Adrenal gland (tissue), 12 donors: Measurements from ENCODE around the gene ESRRB. TPM values are rescaled to one million over a fixed set of nuclear protein-coding genes. Genes with fewer than 3 reads are reported as not detected.

Source experiments
- DNase-seq, 7 donors: peaks; one replicate each; pipeline ENCODE4 v3.0.0-alpha.2; 2019 to 2020
- H3K27ac ChIP-seq, 5 donors: fragments of 200-600 bp; sonication (generic) in 4 of 5; 1 replicate in 3 of 5; 2 replicates in 2 of 5; pipeline versions ENCODE4 v1.5.1 to v1.8.0; 2016 to 2020; ENCODE audit warnings: mild to moderate bottlenecking in 1 of 5
- H3K27me3 ChIP-seq: fragments of 200-600 bp; 2 replicates; pipeline ENCODE4 v1.8.0; 2021
- H3K36me3 ChIP-seq, 2 donors: fragments of 200-600 bp; replicated peaks in 1 of 2; 1 replicate in 1 of 2; 2 replicates in 1 of 2; pipeline versions ENCODE4 v1.5.1 to v1.8.0; 2018 to 2022
- H3K4me1 ChIP-seq, 2 donors: fragments of 200-600 bp; replicated peaks in 1 of 2; 1 replicate in 1 of 2; 2 replicates in 1 of 2; pipeline versions ENCODE4 v1.5.1 to v1.8.0; 2018 to 2021
- H3K4me3 ChIP-seq, 4 donors: fragments of 200-600 bp; sonication (generic) in 3 of 4; one replicate each; pipeline ENCODE4 v1.5.1; 2016 to 2018
- H3K9me3 ChIP-seq, 3 donors: fragments of 200-600 bp; sonication (generic) in 1 of 3; replicated peaks in 1 of 3; 1 replicate in 2 of 3; 2 replicates in 1 of 3; pipeline versions ENCODE4 v1.5.1 to v1.8.0; 2016 to 2021
- CTCF ChIP-seq, 6 experiments: fragments of 450-650 bp in 4 of 6; fragments of 200-600 bp in 2 of 6; sonication (generic) in 1 of 6; IDR thresholded peaks; 1 replicate in 5 of 6; 2 replicates in 1 of 6; pipeline versions ENCODE4 v1.5.1 to v1.8.0; 2016 to 2021; ENCODE audit warnings: antibody characterized with exemption in 6 of 6, mild to moderate bottlenecking in 2 of 6, moderate library complexity in 1 of 6
- POLR2A ChIP-seq, 2 donors: fragments of 450-650 bp; IDR thresholded peaks; one replicate each; pipeline ENCODE4 v1.6.1; 2017; ENCODE audit warnings: antibody characterized with exemption in 2 of 2, mild to moderate bottlenecking in 2 of 2, moderate library complexity in 1 of 2
- whole genome bisulfite sequencing, 4 donors: extraction: QIAGEN DNeasy Blood & Tissue Kit in 2 of 4; methylation state at CpG; one replicate each; pipeline versions ENCODE4 v1.1.5 to v1.1.7; 2013 to 2017; 5-methylcytosine and 5-hydroxymethylcytosine counted together
- intact Hi-C, 2 donors: fragments of 100-400 bp; cut with DNase I; formaldehyde crosslinking; loops; one replicate each; pipeline versions ENCODE4 v1.14.1 to v1.15.0; 2022 to 2023
- polyA plus RNA-seq, 3 donors: library from polyadenylated mRNA; stranded (reverse); fragments of 200-250 nt in 2 of 3; fragments of 350-450 nt in 1 of 3; fragmentation: Illumina TruSeq in 1 of 3; extraction: RNeasy Lipid Tissue Mini Kit (QIAGEN cat#74804) in 1 of 3; gene quantifications; one replicate each; pipeline ENCODE4 v1.2.3, GENCODE V29; 2013 to 2014
- total RNA-seq, 9 donors: library from RNA; depleted of rRNA in 4 of 9; stranded (reverse); fragments of >200 nt in 4 of 9; fragments of 120-200 nt in 1 of 9; fragmentation: NEBNext Ultra II Directional in 1 of 9; extraction: Animal tissue kit (Norgen Biotek cat#: 25700) in 1 of 9; gene quantifications; one replicate each; pipeline versions ENCODE4 v1.1.0 to v1.2.4, GENCODE V29; 2013 to 2023
- donor health status: healthy with polysubstance abuse.
- donor health status: Bipolar disorder and iron deficiency.
- donor health status: DM: yes; HTN: yes; CAD: no.
- donor health status: DM: no; HTN: no; CAD: no.
- donor health status: DM: no; HTN: no; CAD: no.
- donor health status: DM: yes; HTN: yes; CAD: no.

ESRRB gene
- total and polyA plus RNA-seq, 12 donors = 0.06 to 0.55 (median 0.23) TPM; not detected in 5

GRCh38 chr14:76329154-76329928 lies 46.6 kb upstream of the ESRRB start:
- TF ChIP-seq POLR2A (IDR thresholded peaks at IDR 0.05) (no peak), CTCF (IDR thresholded peaks at IDR 0.05) (no peak)
- WGBS, 4 donors = 12 to 18% (median 17%) methylated on average over 16 to 27 of the region's 27 CpGs
- intact Hi-C loops = no loop called here

GRCh38 chr14:76329951-76330350 lies 46.0 kb upstream of the ESRRB start:
- no peak overlapping the region for H3K4me3 ChIP-seq
- no peak for TF ChIP-seq POLR2A (IDR thresholded peaks at IDR 0.05)
- TF ChIP-seq CTCF (IDR thresholded peaks at IDR 0.05) = no peak
- H3K27me3 ChIP-seq = peaks cover 19% of the 10 kb centered on the region
- intact Hi-C loops = no loop called here
- no peak for DNase-seq
- no peak overlapping the region for H3K27ac ChIP-seq
- no peaks in the 10 kb centered on the region for H3K9me3 ChIP-seq
- no peaks in the 10 kb centered on the region for H3K4me1 ChIP-seq
- H3K36me3 ChIP-seq = no peaks in the 10 kb centered on the region
- 9 to 34% (median 27%) methylated on average over 6 to 12 of the region's 12 CpGs for WGBS, 4 donors

More at GRCh38 chr14:76329154-76329928, 46.6 kb upstream of the ESRRB start:
- Histone ChIP-seq H3K27ac (no peak overlapping the region), H3K4me3 (no peak overlapping the region), H3K4me1 (no peaks in the 10 kb centered on the region), H3K36me3 (no peaks in the 10 kb centered on the region), H3K27me3 (peaks cover 19% of the 10 kb centered on the region), H3K9me3 (no peaks in the 10 kb centered on the region)
- no peak for DNase-seq

GRCh38 chr14:76330411-76331327 lies 45.3 kb upstream of the ESRRB start:
- intact Hi-C loops = no loop called here
- Histone ChIP-seq H3K9me3 (no peaks in the 10 kb centered on the region), H3K4me1 (no peaks in the 10 kb centered on the region), H3K4me3 (no peak overlapping the region), H3K27me3 (peaks cover 19% of the 10 kb centered on the region), H3K27ac (no peak overlapping the region), H3K36me3 (no peaks in the 10 kb centered on the region)
- whole genome bisulfite sequencing, 4 donors = 49 to 67% (median 57%) methylated on average over 8 to 17 of the region's 17 CpGs
- no peak for DNase-seq
- TF ChIP-seq CTCF (IDR thresholded peaks at IDR 0.05) = no peak
- no peak for TF ChIP-seq POLR2A (IDR thresholded peaks at IDR 0.05)

GRCh38 chr14:76331328-76332011 lies 44.5 kb upstream of the ESRRB start:
- no peak for TF ChIP-seq CTCF (IDR thresholded peaks at IDR 0.05)
- TF ChIP-seq POLR2A (IDR thresholded peaks at IDR 0.05) = no peak
- WGBS, 4 donors = 69 to 76% (median 72%) methylated on average over 9 to 10 of the region's 10 CpGs
- intact Hi-C loops = no loop called here
- H3K36me3 ChIP-seq = no peaks in the 10 kb centered on the region
- H3K9me3 ChIP-seq = no peaks in the 10 kb centered on the region
- no peaks in the 10 kb centered on the region for H3K4me1 ChIP-seq
- no peak for DNase-seq
- peaks cover 19% of the 10 kb centered on the region for H3K27me3 ChIP-seq
- no peak overlapping the region for H3K4me3 ChIP-seq
- no peak overlapping the region for H3K27ac ChIP-seq
